ENCODE results near the gene BLOC1S4.
"Not testable (repeated sequence)": the region's sequence is repeated elsewhere in the genome, so short reads cannot be mapped to it uniquely, and the experiment has no call there.

BLOC1S4 gene

GRCh38 chr4:6716018-6716911, at the start of gene BLOC1S4:
BLOC1S4 (plus strand) TSS chr4:6716174; CDS start chr4:6716210, 36 bp downstream.
- DNase-seq, result peak; percentile 92

GRCh38 chr4:6668391-6668790, 47.6 kb upstream of the BLOC1S4 start:
- DNase-seq, result no peak

GRCh38 chr4:6671648-6672047, 44.3 kb upstream of the BLOC1S4 start:
- no peak for DNase-seq

GRCh38 chr4:6672131-6672530, 43.8 kb upstream of the BLOC1S4 start:
- no peak for DNase-seq

- DNase-seq, result not testable (repeated sequence)
Measured at GRCh38 chr4:6672541-6673190, 43.3 kb upstream of the BLOC1S4 start.

- DNase-seq, result not testable (repeated sequence)
Measured at GRCh38 chr4:6673191-6673659, 42.7 kb upstream of the BLOC1S4 start.

GRCh38 chr4:6673660-6674499, 42.1 kb upstream of the BLOC1S4 start:
- peak; percentile 92 for DNase-seq

GRCh38 chr4:6674500-6675149, 41.3 kb upstream of the BLOC1S4 start:
- peak; percentile 76 for DNase-seq

- no peak for DNase-seq
Measured at GRCh38 chr4:6676722-6677558, 39.0 kb upstream of the BLOC1S4 start.

- DNase-seq, result no peak
Measured at GRCh38 chr4:6680372-6681034, 35.5 kb upstream of the BLOC1S4 start.

- no peak for DNase-seq
Measured at GRCh38 chr4:6681191-6681590, 34.8 kb upstream of the BLOC1S4 start.

- DNase-seq, result no peak
Measured at GRCh38 chr4:6682862-6683590, 32.9 kb upstream of the BLOC1S4 start.

GRCh38 chr4:6684656-6685055, 31.3 kb upstream of the BLOC1S4 start:
- DNase-seq, result no peak

GRCh38 chr4:6686104-6686787, 29.7 kb upstream of the BLOC1S4 start:
- no peak for DNase-seq

GRCh38 chr4:6687947-6688878, 27.8 kb upstream of the BLOC1S4 start:
- no peak for DNase-seq

GRCh38 chr4:6688879-6689505, 27.0 kb upstream of the BLOC1S4 start:
- peak; percentile 87 for DNase-seq

- no peak for DNase-seq
Measured at GRCh38 chr4:6689506-6689960, 26.4 kb upstream of the BLOC1S4 start.

- no peak for DNase-seq
Measured at GRCh38 chr4:6692379-6692778, 23.6 kb upstream of the BLOC1S4 start.

Data from activated CD8-positive, alpha-beta memory T cell treated with anti-CD3 and anti-CD28 coated beads for 24 hours (primary cell).